Measurements from ENCODE around the gene PDE7B.
A peak's percentile ranks its signal among the peaks of the same experiment; 100 is the strongest.
"Not testable (repeated sequence)": the region's sequence is repeated elsewhere in the genome, so short reads cannot be mapped to it uniquely, and the experiment has no call there.

PDE7B gene

GRCh38 chr6:136191606-136192312 is 340.3 kb downstream of the PDE7B start:
- no peaks in the 10 kb centered on the region for H3K9me3 Mint-ChIP-seq
- H3K4me3 Mint-ChIP-seq: no peak overlapping the region
- no peak for DNase-seq
- no peaks in the 10 kb centered on the region for H3K27me3 Mint-ChIP-seq
- peaks cover 20 to 29% of the 10 kb centered on the region in 2 donors for H3K36me3 Mint-ChIP-seq
- no peak overlapping the region for H3K27ac Mint-ChIP-seq
- peaks cover 0 to 1% of the 10 kb centered on the region in 2 donors for H3K4me1 Mint-ChIP-seq
- ATAC-seq (replicated peaks): no peak

- Mint-ChIP-seq H3K9me3 (no peaks in the 10 kb centered on the region), H3K4me3 (no peak overlapping the region), H3K27ac (no peak overlapping the region), H3K4me1 (no peaks in the 10 kb centered on the region), H3K27me3 (no peaks in the 10 kb centered on the region), H3K36me3 (peaks cover 20 to 23% of the 10 kb centered on the region in 2 donors)
- no peak for DNase-seq
- ATAC-seq (replicated peaks): no peak
These were observed 341.4 kb downstream of the PDE7B start for GRCh38 chr6:136192902-136193301.

GRCh38 chr6:136201732-136202131 is 350.2 kb downstream of the PDE7B start:
- H3K27me3 Mint-ChIP-seq: no peaks in the 10 kb centered on the region
- DNase-seq (no peak), ATAC-seq (replicated peaks) (no peak)
- H3K27ac Mint-ChIP-seq: no peak overlapping the region
- H3K4me3 Mint-ChIP-seq: no peak overlapping the region
- no peaks in the 10 kb centered on the region for H3K36me3 Mint-ChIP-seq
- H3K9me3 Mint-ChIP-seq: no peaks in the 10 kb centered on the region
- no peaks in the 10 kb centered on the region for H3K4me1 Mint-ChIP-seq

- DNase-seq (no peak), ATAC-seq (replicated peaks) (no peak)
- Mint-ChIP-seq H3K27me3 (no peaks in the 10 kb centered on the region), H3K27ac (no peak overlapping the region), H3K9me3 (no peaks in the 10 kb centered on the region), H3K36me3 (peaks cover 0 to 4% of the 10 kb centered on the region in 2 donors), H3K4me3 (no peak overlapping the region), H3K4me1 (no peaks in the 10 kb centered on the region)
These were observed 357.3 kb downstream of the PDE7B start for GRCh38 chr6:136208783-136209182.

- H3K4me1 Mint-ChIP-seq: no peaks in the 10 kb centered on the region
- DNase-seq (no peak), ATAC-seq (replicated peaks) (no peak)
- H3K36me3 Mint-ChIP-seq: peaks cover 0 to 4% of the 10 kb centered on the region in 2 donors
- no peak overlapping the region for H3K27ac Mint-ChIP-seq
- no peaks in the 10 kb centered on the region for H3K27me3 Mint-ChIP-seq
- no peaks in the 10 kb centered on the region for H3K9me3 Mint-ChIP-seq
- no peak overlapping the region for H3K4me3 Mint-ChIP-seq
These were observed 358.0 kb downstream of the PDE7B start for GRCh38 chr6:136209496-136209895.

GRCh38 chr6:136210398-136211165 is 359.1 kb downstream of the PDE7B start:
- ATAC-seq (replicated peaks) (no peak), DNase-seq (no peak)
- Mint-ChIP-seq H3K4me1 (no peaks in the 10 kb centered on the region), H3K27ac (no peak overlapping the region), H3K4me3 (no peak overlapping the region), H3K9me3 (no peaks in the 10 kb centered on the region), H3K36me3 (peaks cover 0 to 4% of the 10 kb centered on the region in 2 donors), H3K27me3 (no peaks in the 10 kb centered on the region)

GRCh38 chr6:136212608-136213007 is 361.1 kb downstream of the PDE7B start:
- Mint-ChIP-seq H3K4me3 (no peak overlapping the region), H3K27me3 (no peaks in the 10 kb centered on the region), H3K9me3 (no peaks in the 10 kb centered on the region), H3K27ac (no peak overlapping the region), H3K36me3 (peaks cover 0 to 4% of the 10 kb centered on the region in 2 donors), H3K4me1 (no peaks in the 10 kb centered on the region)
- DNase-seq (no peak), ATAC-seq (replicated peaks) (no peak)

DNA sequence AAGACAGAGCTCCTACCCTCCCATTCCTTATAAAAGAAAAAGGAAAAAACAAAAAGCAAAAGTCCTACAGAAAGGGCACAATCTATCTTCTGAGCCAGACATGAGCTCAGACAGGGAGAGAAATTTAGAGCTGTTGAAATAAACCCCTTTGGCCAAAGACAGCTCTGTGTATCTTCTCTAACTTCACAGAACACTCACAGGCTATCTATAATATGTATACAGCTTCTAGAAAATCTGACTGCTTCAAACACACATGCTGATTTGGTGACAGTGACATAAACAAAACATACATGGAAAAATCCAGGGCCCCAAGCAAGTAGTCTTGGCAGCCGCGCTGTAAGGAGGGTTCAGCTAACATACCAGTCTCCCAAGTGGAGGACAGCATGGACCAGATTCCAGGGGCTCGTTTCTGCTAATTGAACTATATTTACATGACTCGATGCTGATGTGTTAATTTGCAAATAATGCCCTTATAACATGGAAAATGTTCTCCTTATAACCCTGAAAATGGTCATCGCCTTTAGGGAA is 361.6 kb downstream of the PDE7B start:
- Mint-ChIP-seq H3K27me3 (no peaks in the 10 kb centered on the region), H3K4me1 (no peaks in the 10 kb centered on the region), H3K27ac (no peak overlapping the region), H3K9me3 (no peaks in the 10 kb centered on the region), H3K36me3 (peaks cover 0 to 4% of the 10 kb centered on the region in 2 donors), H3K4me3 (no peak overlapping the region)
- ATAC-seq (replicated peaks) (no peak), DNase-seq (no peak)

DNA sequence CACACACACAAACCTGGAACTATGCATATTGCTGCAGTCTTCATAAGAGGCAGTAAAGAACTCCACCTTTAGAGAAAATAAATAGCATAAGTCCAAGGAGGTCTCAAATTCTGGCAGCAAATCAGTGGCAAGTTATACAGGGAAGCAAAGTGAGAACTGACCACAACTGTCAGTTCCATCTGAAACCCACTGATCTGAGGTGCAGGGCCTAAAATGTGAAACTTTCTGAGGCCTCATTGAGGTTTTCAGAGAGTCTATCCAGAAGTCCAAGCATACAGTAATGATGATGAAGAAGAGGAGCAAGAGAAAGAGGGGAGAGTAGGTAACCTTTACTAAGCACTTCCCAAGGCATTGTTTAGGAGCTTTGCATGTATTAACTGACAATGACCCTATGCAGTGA is 362.4 kb downstream of the PDE7B start:
- DNase-seq (no peak), ATAC-seq (replicated peaks) (no peak)
- no peaks in the 10 kb centered on the region for H3K4me1 Mint-ChIP-seq
- no peak overlapping the region for H3K4me3 Mint-ChIP-seq
- H3K27me3 Mint-ChIP-seq: no peaks in the 10 kb centered on the region
- no peak overlapping the region for H3K27ac Mint-ChIP-seq
- peaks cover 0 to 1% of the 10 kb centered on the region in 2 donors for H3K36me3 Mint-ChIP-seq
- peaks cover under 1% of the 10 kb centered on the region in 2 donors for H3K9me3 Mint-ChIP-seq

GRCh38 chr6:136216503-136217401 is 365.3 kb downstream of the PDE7B start:
- H3K4me3 Mint-ChIP-seq: no peak overlapping the region
- H3K36me3 Mint-ChIP-seq: peaks cover 0 to 6% of the 10 kb centered on the region in 2 donors
- no peaks in the 10 kb centered on the region for H3K27me3 Mint-ChIP-seq
- no peaks in the 10 kb centered on the region for H3K4me1 Mint-ChIP-seq
- peaks cover 8 to 11% of the 10 kb centered on the region in 2 donors for H3K9me3 Mint-ChIP-seq
- ATAC-seq (replicated peaks): no peak
- DNase-seq: no peak
- H3K27ac Mint-ChIP-seq: no peak overlapping the region

- H3K27ac Mint-ChIP-seq; H3K4me3 Mint-ChIP-seq; DNase-seq; H3K27me3 Mint-ChIP-seq; H3K9me3 Mint-ChIP-seq; ATAC-seq (replicated peaks): not testable (repeated sequence)
- peaks cover 18 to 35% of the 10 kb centered on the region in 2 donors for H3K4me1 Mint-ChIP-seq
- peaks cover 5 to 18% of the 10 kb centered on the region in 2 donors for H3K36me3 Mint-ChIP-seq
These were observed 373.5 kb downstream of the PDE7B start for GRCh38 chr6:136224974-136225373.

DNA sequence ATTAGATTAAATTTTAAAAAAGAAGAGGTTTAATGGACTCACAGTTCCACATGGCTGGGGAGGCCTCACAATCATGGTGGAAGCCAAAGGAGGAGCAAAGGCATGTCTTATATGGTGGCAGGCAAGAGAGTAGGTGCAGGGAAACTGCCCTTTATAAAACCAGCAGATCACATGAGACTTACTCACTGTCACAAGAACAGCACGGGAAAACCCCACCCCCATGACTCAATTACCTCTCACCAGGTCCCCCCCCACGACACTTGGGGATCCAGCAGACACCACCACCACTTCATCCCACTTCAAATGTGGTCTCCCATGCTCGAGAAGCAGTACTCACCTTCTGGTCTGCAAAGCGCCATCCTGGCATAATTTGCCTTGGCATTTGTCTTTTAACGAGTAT is 374.0 kb downstream of the PDE7B start:
- no peak overlapping the region for H3K27ac Mint-ChIP-seq
- no peaks in the 10 kb centered on the region for H3K27me3 Mint-ChIP-seq
- peaks cover 18 to 35% of the 10 kb centered on the region in 2 donors for H3K4me1 Mint-ChIP-seq
- DNase-seq (no peak), ATAC-seq (replicated peaks) (no peak)
- no peak overlapping the region for H3K4me3 Mint-ChIP-seq
- peaks cover 8 to 22% of the 10 kb centered on the region in 2 donors for H3K36me3 Mint-ChIP-seq
- H3K9me3 Mint-ChIP-seq: peaks cover 5 to 6% of the 10 kb centered on the region in 2 donors

- Mint-ChIP-seq H3K36me3 (peaks cover 12 to 27% of the 10 kb centered on the region in 2 donors), H3K27ac (no peak overlapping the region), H3K4me1 (peaks cover 18 to 35% of the 10 kb centered on the region in 2 donors), H3K9me3 (peaks cover 4 to 6% of the 10 kb centered on the region in 2 donors), H3K4me3 (peak overlapping the region in 1 of 2 donors; percentile 37), H3K27me3 (no peaks in the 10 kb centered on the region)
- DNase-seq: peak; percentile 23
- peak; percentile 73 to 77 for ATAC-seq (replicated peaks)
These were observed 374.6 kb downstream of the PDE7B start for GRCh38 chr6:136226027-136226673.

Measured in stimulated activated naive B cell treated with anti-CD40 and anti-IgM and Interleukin-4, amounts not matched to agents 10 μg/mL and 1 μg/mL and 100 μg/mL, for 72 hours (primary cell).